22Rv1 (cell line): ENCODE data around the gene CCT8L2.

ENCODE experiments used
- CTCF ChIP-seq: fragments of 450-650 bp; IDR thresholded peaks from 2 replicates; pipeline ENCODE4 v1.5.1; 2017; ENCODE audit warnings: mild to moderate bottlenecking
- ZFX ChIP-seq: fragments of 450-650 bp; IDR thresholded peaks from 2 replicates; pipeline ENCODE4 v1.6.1; 2017; ENCODE audit warnings: antibody characterized with exemption, borderline replicate concordance

- TF ChIP-seq CTCF (no peak), ZFX (no peak)
These were observed 17.1 kb upstream of the CCT8L2 start for GRCh38 chr22:16609548-16610261.
